H9 (cell line): ENCODE data around the gene ZNF837. TPM values are rescaled to one million over a fixed set of nuclear protein-coding genes. Genes with fewer than 3 reads are reported as not detected.

Source experiments
- DNase-seq: peaks from one replicate; pipeline ENCODE4 v3.0.0-alpha.2; 2017
- H2AFZ ChIP-seq: one replicate; pipeline ENCODE4 v1.6.1; 2013; ENCODE audit warnings: mild to moderate bottlenecking, low read length, control low read depth, moderate library complexity
- H2AK5ac ChIP-seq: 2 replicates; pipeline ENCODE4 v1.6.1; 2013; ENCODE audit warnings: low read length, control low read depth, mixed read lengths; ENCODE audit not compliant: insufficient read length
- H2BK120ac ChIP-seq: one replicate; pipeline ENCODE4 v1.6.1; 2013; ENCODE audit warnings: low read depth, mild to moderate bottlenecking, low read length, control low read depth, inconsistent platforms; ENCODE audit not compliant: poor library complexity, severe bottlenecking
- H2BK12ac ChIP-seq: 2 replicates; pipeline ENCODE4 v1.6.1; 2013; ENCODE audit warnings: low read length, control low read depth, mixed read lengths, low read depth; ENCODE audit not compliant: insufficient read length
- H2BK15ac ChIP-seq: 2 replicates; pipeline ENCODE4 v1.6.1; 2013; ENCODE audit warnings: low read depth, low read length, control low read depth
- H2BK20ac ChIP-seq: one replicate; pipeline ENCODE4 v1.6.1; 2013; ENCODE audit warnings: low read depth, mild to moderate bottlenecking, low read length, control low read depth, inconsistent platforms; ENCODE audit not compliant: poor library complexity, severe bottlenecking
- H2BK5ac ChIP-seq: 2 replicates; pipeline ENCODE4 v1.6.1; 2013; ENCODE audit warnings: low read length, control low read depth, mixed read lengths; ENCODE audit not compliant: insufficient read length
- H3K14ac ChIP-seq: 2 replicates; pipeline ENCODE4 v1.6.1; 2013; ENCODE audit warnings: low read length, control low read depth; ENCODE audit not compliant: insufficient read depth
- H3K18ac ChIP-seq: 2 replicates; pipeline ENCODE4 v1.6.1; 2013; ENCODE audit warnings: low read depth, mild to moderate bottlenecking, mixed read lengths, low read length, control low read depth; ENCODE audit not compliant: insufficient read length
- H3K23ac ChIP-seq: 2 replicates; pipeline ENCODE4 v1.6.1; 2013; ENCODE audit warnings: low read length, control low read depth, mixed read lengths, low read depth; ENCODE audit not compliant: insufficient read length
- H3K23me2 ChIP-seq: 2 replicates; pipeline ENCODE4 v1.6.1; 2013; ENCODE audit warnings: low read depth, mild to moderate bottlenecking, mixed read lengths, low read length, control low read depth; ENCODE audit not compliant: insufficient read length, poor library complexity, severe bottlenecking
- H3K27ac ChIP-seq: 2 replicates; pipeline ENCODE4 v1.5.1; 2013; ENCODE audit warnings: low read length, control low read depth, mixed read lengths, low read depth; ENCODE audit not compliant: insufficient read length
- H3K27me3 ChIP-seq: 2 replicates; pipeline ENCODE4 v1.6.1; 2013; ENCODE audit warnings: low read length, control low read depth, inconsistent platforms; ENCODE audit not compliant: insufficient read depth
- H3K4ac ChIP-seq: 2 replicates; pipeline ENCODE4 v1.6.1; 2013; ENCODE audit warnings: low read depth, mild to moderate bottlenecking, control low read depth, inconsistent platforms, low read length, moderate library complexity
- H3K4me1 ChIP-seq: 2 replicates; pipeline ENCODE4 v1.6.1; 2013; ENCODE audit warnings: low read length, control low read depth, inconsistent platforms; ENCODE audit not compliant: insufficient read depth
- H3K4me2 ChIP-seq: 2 replicates; pipeline ENCODE4 v1.6.1; 2013; ENCODE audit warnings: low read length, control low read depth, mixed read lengths; ENCODE audit not compliant: insufficient read length, insufficient read depth
- H3K56ac ChIP-seq: 2 replicates; pipeline ENCODE4 v1.6.1; 2013; ENCODE audit warnings: low read depth, mild to moderate bottlenecking, mixed read lengths, low read length, control low read depth; ENCODE audit not compliant: insufficient read length
- H3K79me1 ChIP-seq: 2 replicates; pipeline ENCODE4 v1.6.1; 2013; ENCODE audit warnings: low read depth, mild to moderate bottlenecking, moderate library complexity, low read length, control low read depth, inconsistent platforms; ENCODE audit not compliant: insufficient read depth, poor library complexity, severe bottlenecking
- H3K79me2 ChIP-seq: 2 replicates; pipeline ENCODE4 v1.6.1; 2013; ENCODE audit warnings: low read length, control low read depth, inconsistent platforms; ENCODE audit not compliant: insufficient read depth
- H3K9ac ChIP-seq: 2 replicates; pipeline ENCODE4 v1.6.1; 2013; ENCODE audit warnings: low read length, control low read depth, mixed read lengths; ENCODE audit not compliant: insufficient read length; ENCODE audit errors: extremely low read depth
- H3K9me3 ChIP-seq: one replicate; pipeline ENCODE4 v1.6.1; 2013; ENCODE audit warnings: low read depth, low read length, inconsistent platforms; ENCODE audit not compliant: control insufficient read depth
- H3T11ph ChIP-seq: one replicate; pipeline ENCODE4 v1.6.1; 2013; ENCODE audit warnings: mild to moderate bottlenecking, low read length, control low read depth, inconsistent platforms
- H4K20me1 ChIP-seq: one replicate; pipeline ENCODE4 v1.6.1; 2013; ENCODE audit not compliant: control insufficient read depth, insufficient read length, insufficient read depth
- H4K5ac ChIP-seq: 2 replicates; pipeline ENCODE4 v1.6.1; 2013; ENCODE audit warnings: low read depth, mild to moderate bottlenecking, mixed read lengths, low read length, control low read depth; ENCODE audit not compliant: insufficient read length
- H4K8ac ChIP-seq: replicated peaks from 2 replicates; pipeline ENCODE4 v1.6.1; 2013; ENCODE audit warnings: low read length, control low read depth, mixed read lengths, low read depth; ENCODE audit not compliant: insufficient read length
- H4K91ac ChIP-seq: 2 replicates; pipeline ENCODE4 v1.6.1; 2013; ENCODE audit warnings: low read depth, mild to moderate bottlenecking, moderate library complexity, mixed read lengths, low read length, control low read depth; ENCODE audit not compliant: insufficient read length
- H3K27ac Mint-ChIP-seq, 3 experiments: 2 replicates in 2 of 3; 3 replicates in 1 of 3; pipeline ENCODE4 v1.8.0; 2020 to 2021; ENCODE audit warnings: mixed read lengths in 3 of 3, mild to moderate bottlenecking in 1 of 3, moderate library complexity in 1 of 3
- H3K27me3 Mint-ChIP-seq: 2 replicates; pipeline ENCODE4 v1.8.0; 2021; ENCODE audit warnings: low read depth, mild to moderate bottlenecking, moderate library complexity, mixed read lengths
- H3K36me3 Mint-ChIP-seq, 3 experiments: 2 replicates in 2 of 3; 3 replicates in 1 of 3; pipeline ENCODE4 v1.8.0; 2020 to 2021; ENCODE audit warnings: low read depth in 3 of 3, mixed read lengths in 3 of 3; ENCODE audit not compliant: insufficient read depth in 1 of 3
- H3K4me1 Mint-ChIP-seq, 2 experiments: 2 replicates each; pipeline ENCODE4 v1.8.0; 2020; ENCODE audit warnings: mixed read lengths in 2 of 2
- H3K4me3 Mint-ChIP-seq, 2 experiments: 2 replicates in 1 of 2; 3 replicates in 1 of 2; pipeline ENCODE4 v1.8.0; 2020 to 2021; ENCODE audit warnings: mild to moderate bottlenecking in 2 of 2, mixed read lengths in 2 of 2, moderate library complexity in 1 of 2
- H3K9me3 Mint-ChIP-seq, 2 experiments: 2 replicates in 1 of 2; 3 replicates in 1 of 2; pipeline ENCODE4 v1.8.0; 2020; ENCODE audit warnings: mild to moderate bottlenecking in 2 of 2, mixed read lengths in 2 of 2, moderate library complexity in 1 of 2
- CTCF ChIP-seq: fragments of 200-600 bp; sonication (generic); conservative IDR thresholded peaks from 3 replicates; pipeline ENCODE4 v1.8.0; 2021; ENCODE audit warnings: antibody characterized with exemption, mild to moderate bottlenecking
- WGBS: extraction: QIAGEN DNeasy Blood & Tissue Kit; methylation state at CpG from one replicate; pipeline ENCODE4 v1.1.7; 2013; ENCODE audit warnings: missing lambda C conversion rate, low lambda C conversion rate, mixed read lengths; ENCODE audit not compliant: insufficient read length; ENCODE audit errors: extremely low coverage; 5-methylcytosine and 5-hydroxymethylcytosine counted together
- total RNA-seq: library from RNA; stranded (reverse); gene quantifications from 2 replicates; pipeline ENCODE4 v1.2.1, GENCODE V29; 2021

The ZNF837 gene
- total RNA-seq, 1 experiment from 2014 or later: 3.4 TPM

GRCh38 chr19:58355908-58356765 is 24.7 kb downstream of the ZNF837 start:
- no peak overlapping the region for H3K9ac ChIP-seq
- WGBS: no CpG with 5 or more reads among the region's 94 CpGs
- DNase-seq: no peak

More at GRCh38 chr19:58355908-58356765, 24.7 kb downstream of the ZNF837 start:
- Histone ChIP-seq H2BK12ac (no peak overlapping the region), H2BK20ac (no peak overlapping the region), H2AFZ (no peak overlapping the region), H3K27ac (no peak overlapping the region), H2BK120ac (no peak overlapping the region), H3K79me1 (no peaks in the 10 kb centered on the region), H3K79me2 (no peaks in the 10 kb centered on the region), H2BK5ac (no peak overlapping the region), H4K91ac (no peak overlapping the region), H3T11ph (no peak overlapping the region), H4K5ac (no peak overlapping the region), H3K4ac (no peak overlapping the region), H3K56ac (no peak overlapping the region), H4K8ac (no peak overlapping the region), H4K20me1 (no peaks in the 10 kb centered on the region), H3K4me1 (no peaks in the 10 kb centered on the region), H3K9me3 (no peaks in the 10 kb centered on the region), H3K23ac (no peak overlapping the region), H2AK5ac (no peak overlapping the region), H3K14ac (no peak overlapping the region), H3K27me3 (no peaks in the 10 kb centered on the region), H3K4me2 (no peak overlapping the region), H2BK15ac (no peak overlapping the region), H3K18ac (no peak overlapping the region), H3K23me2 (peaks cover 2% of the 10 kb centered on the region)
- peaks cover 0 to 5% of the 10 kb centered on the region in 2 experiments; a peak in 2 of 4 replicates for H3K4me1 Mint-ChIP-seq
- H3K9me3 Mint-ChIP-seq: no peaks in the 10 kb centered on the region
- H3K27ac Mint-ChIP-seq: no peak overlapping the region
- no peaks in the 10 kb centered on the region for H3K27me3 Mint-ChIP-seq
- H3K36me3 Mint-ChIP-seq: peaks cover 0 to 2% (median 0%) of the 10 kb centered on the region in 3 experiments; a peak in 2 of 7 replicates
- no peak overlapping the region for H3K4me3 Mint-ChIP-seq
- TF ChIP-seq CTCF: no peak
